GM10266 (cell line): Measurements from ENCODE around the gene ITGA4.

ENCODE experiments used
- DNase-seq: peaks from one replicate; pipeline ENCODE4 v3.0.0; 2012; ENCODE audit errors: extremely low spot score
- TF ChIP-seq, protein P1 (sequence below): IDR thresholded peaks from 2 replicates; pipeline ENCODE4 v1.5.1; 2012; ENCODE audit warnings: mild to moderate bottlenecking, low read depth; ENCODE audit not compliant: control insufficient read depth, insufficient read depth; ENCODE audit errors: missing control alignments

Gene ITGA4

GRCh38 chr2:181515719-181516118 is 58.5 kb downstream of the ITGA4 start:
- no peak for DNase-seq
- TF ChIP-seq, protein P1, sequence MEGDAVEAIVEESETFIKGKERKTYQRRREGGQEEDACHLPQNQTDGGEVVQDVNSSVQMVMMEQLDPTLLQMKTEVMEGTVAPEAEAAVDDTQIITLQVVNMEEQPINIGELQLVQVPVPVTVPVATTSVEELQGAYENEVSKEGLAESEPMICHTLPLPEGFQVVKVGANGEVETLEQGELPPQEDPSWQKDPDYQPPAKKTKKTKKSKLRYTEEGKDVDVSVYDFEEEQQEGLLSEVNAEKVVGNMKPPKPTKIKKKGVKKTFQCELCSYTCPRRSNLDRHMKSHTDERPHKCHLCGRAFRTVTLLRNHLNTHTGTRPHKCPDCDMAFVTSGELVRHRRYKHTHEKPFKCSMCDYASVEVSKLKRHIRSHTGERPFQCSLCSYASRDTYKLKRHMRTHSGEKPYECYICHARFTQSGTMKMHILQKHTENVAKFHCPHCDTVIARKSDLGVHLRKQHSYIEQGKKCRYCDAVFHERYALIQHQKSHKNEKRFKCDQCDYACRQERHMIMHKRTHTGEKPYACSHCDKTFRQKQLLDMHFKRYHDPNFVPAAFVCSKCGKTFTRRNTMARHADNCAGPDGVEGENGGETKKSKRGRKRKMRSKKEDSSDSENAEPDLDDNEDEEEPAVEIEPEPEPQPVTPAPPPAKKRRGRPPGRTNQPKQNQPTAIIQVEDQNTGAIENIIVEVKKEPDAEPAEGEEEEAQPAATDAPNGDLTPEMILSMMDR: no peak

GRCh38 chr2:181516992-181517391 is 59.8 kb downstream of the ITGA4 start:
- DNase-seq: no peak
- TF ChIP-seq, protein P1: no peak

DNA sequence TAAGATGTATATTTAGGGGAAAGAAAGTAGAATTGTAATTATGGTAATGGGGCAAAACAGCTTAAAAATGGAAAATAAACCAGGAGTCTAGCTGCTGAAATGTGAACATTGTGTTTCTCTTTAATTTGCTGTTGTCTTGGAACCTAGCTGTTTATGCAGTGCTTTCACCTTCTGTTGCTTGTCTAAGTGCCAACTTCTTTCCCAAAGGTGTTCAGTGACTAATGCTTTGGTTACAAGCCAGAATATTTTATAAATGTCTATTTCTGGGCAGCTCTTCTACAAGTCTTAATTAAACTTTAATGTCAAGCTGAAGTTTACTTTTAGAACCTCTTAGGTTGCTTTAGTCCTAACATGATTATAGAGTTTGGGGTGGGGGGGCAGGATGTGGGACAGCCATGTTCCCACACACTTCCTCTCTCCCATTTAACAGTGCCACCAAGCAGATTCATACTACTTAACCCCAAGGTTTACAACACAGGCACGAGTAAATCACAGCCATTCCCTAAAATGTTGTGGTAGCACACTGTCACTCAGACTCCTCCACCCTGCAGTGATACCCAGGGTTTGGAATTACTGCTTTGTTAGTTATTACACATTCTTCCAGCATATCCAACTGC is 60.6 kb downstream of the ITGA4 start:
- DNase-seq: no peak
- TF ChIP-seq, protein P1: no peak

DNA sequence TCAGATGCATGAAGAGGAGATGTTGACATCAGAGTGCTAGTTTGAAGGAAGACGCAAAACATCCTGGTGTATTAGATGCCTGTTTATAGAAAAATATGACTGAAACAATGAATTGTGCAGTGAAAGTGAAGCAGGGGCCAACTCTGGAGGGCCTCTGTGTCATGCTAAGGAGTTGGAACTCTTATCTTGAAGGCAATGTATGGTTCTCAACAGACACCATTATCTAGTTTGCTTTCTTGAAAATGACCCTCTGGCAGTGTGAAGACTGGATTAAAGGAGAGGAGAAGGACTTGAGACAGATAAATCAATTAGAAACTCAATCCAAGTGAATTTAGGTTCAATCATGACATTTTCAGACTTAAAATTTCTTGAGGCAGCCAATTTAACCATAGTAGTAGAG is 63.1 kb downstream of the ITGA4 start:
- DNase-seq: no peak
- TF ChIP-seq, protein P1: no peak

DNA sequence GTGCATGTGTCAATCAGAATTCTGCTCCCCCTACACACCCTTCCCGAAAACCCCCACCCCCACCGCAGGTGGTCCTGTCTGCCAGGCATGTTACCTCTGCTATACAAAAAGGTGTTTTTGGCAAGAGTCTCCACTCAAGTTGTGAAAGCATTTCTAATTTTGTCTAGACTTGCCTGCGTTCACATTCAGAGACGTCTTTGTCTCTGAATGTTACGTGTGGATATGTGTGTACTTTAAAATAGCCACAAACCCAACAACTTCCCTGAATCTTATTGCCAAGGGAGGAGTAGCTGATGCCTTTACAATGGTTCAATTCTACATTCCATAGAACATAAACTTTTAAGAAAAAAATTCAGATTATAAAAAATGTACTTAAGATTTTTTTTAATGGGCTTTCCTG is 66.6 kb downstream of the ITGA4 start:
- DNase-seq: no peak
- TF ChIP-seq, protein P1: no peak

DNA sequence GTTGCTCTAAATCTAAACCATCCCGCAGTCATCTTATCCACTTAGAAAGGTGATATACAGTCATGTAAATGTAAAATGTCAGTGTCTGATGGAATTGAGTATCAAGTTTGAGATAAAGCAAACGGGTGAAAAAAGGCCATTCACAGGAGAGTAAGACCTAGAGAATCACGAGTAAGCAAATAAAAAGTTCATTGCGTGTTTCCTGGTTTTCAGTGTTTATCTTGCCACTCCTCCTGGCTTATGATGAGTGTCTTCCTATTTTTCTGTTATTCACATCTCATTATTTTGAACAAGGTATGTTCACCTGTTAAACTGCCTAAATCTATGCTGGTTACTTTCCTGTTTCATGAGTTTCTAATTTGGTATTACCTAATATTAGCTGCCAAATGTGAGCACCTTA is 68.8 kb downstream of the ITGA4 start:
- no peak for DNase-seq
- TF ChIP-seq, protein P1: no peak

- no peak for DNase-seq
- TF ChIP-seq, protein P1: no peak
Observed at GRCh38 chr2:181527058-181527457, 69.9 kb downstream of the ITGA4 start.
